ENCODE results near the gene TMC3.

TMC3 gene

DNA sequence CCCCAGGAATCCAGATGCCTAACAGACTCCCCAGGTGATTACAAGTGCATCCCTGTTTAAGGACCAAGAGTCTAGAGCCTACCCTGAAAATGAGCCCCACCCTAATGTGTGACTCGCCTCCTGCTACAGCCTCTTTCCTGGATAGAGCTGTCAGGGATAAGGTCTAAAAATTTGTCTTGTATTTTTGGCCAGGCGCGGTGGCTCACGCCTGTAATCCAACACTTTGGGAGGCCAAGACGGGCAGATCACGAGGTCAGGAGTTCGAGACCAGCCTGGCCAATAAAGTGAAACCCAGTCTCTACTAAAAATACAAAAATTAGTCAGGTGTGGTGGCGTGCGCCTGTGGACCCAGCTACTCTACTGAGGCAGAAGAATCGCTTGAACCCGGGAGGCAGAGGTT lies 11.2 kb downstream of the TMC3 start:
- no peaks in the 10 kb centered on the region for H3K27me3 ChIP-seq (ENCODE audit: insufficient read depth, low read depth)
- no peak overlapping the region for H2AFZ ChIP-seq (ENCODE audit: low read depth)
- no peaks in the 10 kb centered on the region for H3K36me3 ChIP-seq (ENCODE audit: insufficient read depth)
- no peak overlapping the region for H3K4me3 ChIP-seq (IDR thresholded peaks at IDR 0.05; ENCODE audit: insufficient read depth, low read depth, low read length)
- H4K20me1 ChIP-seq (ENCODE audit: insufficient read depth), result no peaks in the 10 kb centered on the region
- no peak overlapping the region for H3K9ac ChIP-seq
- TF ChIP-seq, protein P1, sequence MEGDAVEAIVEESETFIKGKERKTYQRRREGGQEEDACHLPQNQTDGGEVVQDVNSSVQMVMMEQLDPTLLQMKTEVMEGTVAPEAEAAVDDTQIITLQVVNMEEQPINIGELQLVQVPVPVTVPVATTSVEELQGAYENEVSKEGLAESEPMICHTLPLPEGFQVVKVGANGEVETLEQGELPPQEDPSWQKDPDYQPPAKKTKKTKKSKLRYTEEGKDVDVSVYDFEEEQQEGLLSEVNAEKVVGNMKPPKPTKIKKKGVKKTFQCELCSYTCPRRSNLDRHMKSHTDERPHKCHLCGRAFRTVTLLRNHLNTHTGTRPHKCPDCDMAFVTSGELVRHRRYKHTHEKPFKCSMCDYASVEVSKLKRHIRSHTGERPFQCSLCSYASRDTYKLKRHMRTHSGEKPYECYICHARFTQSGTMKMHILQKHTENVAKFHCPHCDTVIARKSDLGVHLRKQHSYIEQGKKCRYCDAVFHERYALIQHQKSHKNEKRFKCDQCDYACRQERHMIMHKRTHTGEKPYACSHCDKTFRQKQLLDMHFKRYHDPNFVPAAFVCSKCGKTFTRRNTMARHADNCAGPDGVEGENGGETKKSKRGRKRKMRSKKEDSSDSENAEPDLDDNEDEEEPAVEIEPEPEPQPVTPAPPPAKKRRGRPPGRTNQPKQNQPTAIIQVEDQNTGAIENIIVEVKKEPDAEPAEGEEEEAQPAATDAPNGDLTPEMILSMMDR (conservative IDR thresholded peaks at IDR 0.05; ENCODE audit: low read depth, low read length), result no peak
- no peak overlapping the region for H3K4me2 ChIP-seq
- no peaks in the 10 kb centered on the region for H3K4me1 ChIP-seq (ENCODE audit: low read depth, poor library complexity, severe bottlenecking)
- H3K79me2 ChIP-seq (ENCODE audit: insufficient read depth, low read depth), result no peaks in the 10 kb centered on the region
- no peak overlapping the region for H3K27ac ChIP-seq

DNA sequence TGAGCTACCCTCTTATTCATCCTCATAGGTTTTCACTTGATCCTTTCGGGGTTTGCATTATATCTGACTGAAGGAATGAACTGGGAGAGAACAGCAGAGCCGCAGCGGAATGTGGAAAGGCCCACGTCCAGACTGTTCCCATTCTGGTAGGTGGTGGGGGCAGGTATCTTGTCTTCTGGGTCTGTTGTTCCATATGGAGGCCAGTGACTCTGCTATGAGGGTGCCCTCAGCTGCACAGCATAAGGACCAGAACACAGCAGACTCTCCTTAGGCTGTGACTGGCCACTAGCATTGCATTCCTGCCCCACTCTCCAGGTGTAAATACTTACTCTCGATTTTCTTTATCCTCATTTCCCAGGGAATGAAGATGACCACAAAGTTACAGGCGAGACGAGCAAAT lies 12.1 kb downstream of the TMC3 start:
- Histone ChIP-seq H3K27me3 (ENCODE audit: insufficient read depth, low read depth) (no peaks in the 10 kb centered on the region), H3K4me1 (ENCODE audit: low read depth, poor library complexity, severe bottlenecking) (no peaks in the 10 kb centered on the region), H3K36me3 (ENCODE audit: insufficient read depth) (no peaks in the 10 kb centered on the region), H3K4me2 (no peak overlapping the region), H3K27ac (no peak overlapping the region), H3K4me3 (IDR thresholded peaks at IDR 0.05; ENCODE audit: insufficient read depth, low read depth, low read length) (no peak overlapping the region), H4K20me1 (ENCODE audit: insufficient read depth) (no peaks in the 10 kb centered on the region), H3K9ac (no peak overlapping the region), H2AFZ (ENCODE audit: low read depth) (no peak overlapping the region), H3K79me2 (ENCODE audit: insufficient read depth, low read depth) (no peaks in the 10 kb centered on the region)
- TF ChIP-seq, protein P1 (conservative IDR thresholded peaks at IDR 0.05; ENCODE audit: low read depth, low read length), result no peak

DNA sequence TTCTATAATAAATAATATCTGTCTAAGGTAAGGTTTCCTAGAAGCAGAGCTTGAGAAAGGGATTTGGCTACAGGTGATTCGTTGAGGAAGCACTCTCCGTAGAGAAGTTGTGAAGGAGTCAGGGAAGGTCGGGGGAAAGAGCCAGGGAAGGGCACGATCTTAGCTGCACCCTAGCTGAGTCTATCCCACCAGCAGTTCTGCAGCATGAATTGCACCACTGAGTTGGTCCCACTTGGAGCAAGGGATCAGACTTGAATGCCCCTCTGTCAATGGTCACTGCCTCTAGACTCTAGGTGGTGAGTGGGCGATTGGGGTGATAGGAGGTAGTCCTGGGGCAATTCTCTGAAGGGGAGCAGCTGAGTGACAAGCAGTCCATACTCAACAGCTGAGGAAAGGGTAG lies 13.5 kb downstream of the TMC3 start:
- Histone ChIP-seq H3K4me1 (ENCODE audit: low read depth, poor library complexity, severe bottlenecking) (no peaks in the 10 kb centered on the region), H3K27ac (no peak overlapping the region), H3K4me3 (IDR thresholded peaks at IDR 0.05; ENCODE audit: insufficient read depth, low read depth, low read length) (no peak overlapping the region), H3K4me2 (no peak overlapping the region), H3K36me3 (ENCODE audit: insufficient read depth) (no peaks in the 10 kb centered on the region), H3K79me2 (ENCODE audit: insufficient read depth, low read depth) (no peaks in the 10 kb centered on the region), H3K9ac (no peak overlapping the region), H4K20me1 (ENCODE audit: insufficient read depth) (no peaks in the 10 kb centered on the region), H2AFZ (ENCODE audit: low read depth) (no peak overlapping the region), H3K27me3 (ENCODE audit: insufficient read depth, low read depth) (no peaks in the 10 kb centered on the region)
- TF ChIP-seq, protein P1 (conservative IDR thresholded peaks at IDR 0.05; ENCODE audit: low read depth, low read length), result no peak

DNA sequence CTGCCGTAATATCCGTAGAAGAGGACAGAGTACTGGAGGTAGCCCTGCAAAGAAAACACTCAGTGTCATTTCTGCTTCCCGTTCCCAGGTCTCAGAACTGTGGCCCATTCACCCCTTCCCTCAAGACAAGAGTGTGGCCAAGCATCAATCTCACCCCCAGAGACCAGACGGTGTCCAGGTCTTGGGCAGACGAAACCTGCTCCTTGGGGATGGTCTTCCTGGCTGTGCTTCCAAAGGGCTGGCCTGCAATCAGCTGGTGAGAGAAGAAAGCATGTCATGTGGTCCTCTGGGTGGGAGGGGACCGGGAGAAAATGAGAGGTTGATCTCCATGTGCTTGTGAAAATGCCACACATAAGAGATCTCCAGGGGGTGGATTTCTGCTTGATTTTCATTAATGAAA lies 15.8 kb downstream of the TMC3 start:
- H3K27me3 ChIP-seq (ENCODE audit: insufficient read depth, low read depth), result no peaks in the 10 kb centered on the region
- no peaks in the 10 kb centered on the region for H3K79me2 ChIP-seq (ENCODE audit: insufficient read depth, low read depth)
- TF ChIP-seq, protein P1 (conservative IDR thresholded peaks at IDR 0.05; ENCODE audit: low read depth, low read length), result no peak
- H2AFZ ChIP-seq (ENCODE audit: low read depth), result no peak overlapping the region
- no peak overlapping the region for H3K9ac ChIP-seq
- no peak overlapping the region for H3K4me3 ChIP-seq (IDR thresholded peaks at IDR 0.05; ENCODE audit: insufficient read depth, low read depth, low read length)
- no peaks in the 10 kb centered on the region for H3K36me3 ChIP-seq (ENCODE audit: insufficient read depth)
- H4K20me1 ChIP-seq (ENCODE audit: insufficient read depth), result no peaks in the 10 kb centered on the region
- H3K4me2 ChIP-seq, result no peak overlapping the region
- no peaks in the 10 kb centered on the region for H3K4me1 ChIP-seq (ENCODE audit: low read depth, poor library complexity, severe bottlenecking)
- no peak overlapping the region for H3K27ac ChIP-seq

Measured in KMS-11 (cell line).